GM19328 (cell line): ENCODE results near the gene SPATA45.
A peak's percentile ranks its signal among the peaks of the same experiment; 100 is the strongest.

Experiments
- ATAC-seq: cut with Tn5 transposase; IDR thresholded peaks from one replicate; pipeline ENCODE4 v1.9.1; 2021; ENCODE audit warnings: mild to moderate bottlenecking, moderate library complexity; ENCODE audit not compliant: unreplicated experiment

Gene SPATA45

GRCh38 chr1:212833211-212834207 is 13.9 kb downstream of the SPATA45 start:
- ATAC-seq = peak; percentile 62

DNA sequence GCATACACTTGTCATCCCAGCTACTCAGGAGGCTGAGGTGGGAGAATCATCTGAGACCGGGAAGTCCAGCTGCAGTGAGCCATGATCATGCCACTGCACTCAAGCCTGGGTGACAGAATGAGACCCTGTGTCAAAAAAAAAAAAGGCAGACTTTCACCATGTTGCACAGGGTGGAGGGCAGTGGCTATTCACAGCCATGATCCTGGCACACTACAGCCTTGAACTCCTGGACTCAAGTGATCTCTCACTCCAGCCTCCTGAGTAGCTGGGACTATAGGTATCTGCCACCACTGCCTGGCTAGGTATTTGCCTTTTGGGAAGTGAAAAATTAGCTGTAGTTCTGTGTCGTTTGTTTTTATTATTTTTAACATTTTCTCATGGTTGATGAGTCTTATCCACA is 19.1 kb downstream of the SPATA45 start:
- no peak for ATAC-seq

DNA sequence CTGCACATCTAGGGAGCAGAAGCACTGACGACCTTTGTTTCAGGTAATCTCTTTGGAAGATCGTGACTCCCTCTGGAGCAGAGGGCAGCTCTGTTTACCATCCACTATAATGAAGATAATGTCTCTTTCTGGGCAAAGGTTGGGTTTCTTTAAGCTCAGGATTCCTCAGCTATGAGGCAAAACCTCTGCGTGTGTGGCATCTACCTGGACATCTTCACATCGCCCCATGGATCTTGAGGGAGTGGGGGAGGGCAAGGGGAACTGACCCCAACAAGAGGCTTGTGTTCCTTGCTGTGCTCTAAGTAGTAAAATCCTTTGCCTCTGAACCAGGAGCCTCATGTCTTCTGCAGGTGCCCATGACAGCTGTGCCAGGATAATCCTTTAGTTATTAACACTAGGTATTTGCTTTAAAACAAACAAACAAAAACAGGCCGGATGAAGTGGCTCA is 19.6 kb downstream of the SPATA45 start:
- no peak for ATAC-seq

- ATAC-seq = no peak
Observed at GRCh38 chr1:212827171-212827776, 20.2 kb downstream of the SPATA45 start.

DNA sequence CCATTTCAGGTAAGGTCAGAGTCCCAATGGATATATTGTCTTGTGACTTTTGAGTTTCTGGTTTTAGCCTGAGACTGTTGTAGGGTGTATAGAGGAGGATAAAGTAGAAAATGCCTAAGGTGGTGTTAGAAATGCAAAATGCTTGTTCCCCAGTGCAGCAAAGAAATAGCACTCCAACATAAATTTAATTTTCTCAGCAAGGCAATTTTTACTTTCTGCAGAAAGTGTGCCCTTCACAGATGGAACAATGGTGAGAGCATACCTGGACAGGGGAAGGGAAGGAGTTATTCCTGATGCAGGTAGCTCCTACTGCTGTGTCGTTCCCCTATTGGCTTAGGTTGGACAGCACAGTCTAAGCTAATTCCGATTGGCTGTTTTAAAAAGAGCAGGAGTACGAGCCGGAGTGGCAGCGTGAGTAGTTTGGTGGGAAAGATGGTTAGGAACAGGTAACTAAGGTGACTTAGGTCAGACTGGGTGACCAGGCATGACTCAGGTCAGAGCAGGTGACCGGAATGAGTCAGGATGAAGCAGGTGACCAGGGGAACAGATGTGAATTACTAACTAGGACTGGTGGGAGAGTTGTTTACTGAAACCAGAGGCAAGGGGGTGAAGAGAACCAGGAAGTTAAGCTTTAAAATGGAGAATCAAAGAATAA is 21.5 kb downstream of the SPATA45 start:
- ATAC-seq = no peak

GRCh38 chr1:212824201-212824600 is 23.2 kb downstream of the SPATA45 start:
- ATAC-seq = no peak

- no peak for ATAC-seq
Observed at GRCh38 chr1:212822956-212823355, 24.5 kb downstream of the SPATA45 start.

DNA sequence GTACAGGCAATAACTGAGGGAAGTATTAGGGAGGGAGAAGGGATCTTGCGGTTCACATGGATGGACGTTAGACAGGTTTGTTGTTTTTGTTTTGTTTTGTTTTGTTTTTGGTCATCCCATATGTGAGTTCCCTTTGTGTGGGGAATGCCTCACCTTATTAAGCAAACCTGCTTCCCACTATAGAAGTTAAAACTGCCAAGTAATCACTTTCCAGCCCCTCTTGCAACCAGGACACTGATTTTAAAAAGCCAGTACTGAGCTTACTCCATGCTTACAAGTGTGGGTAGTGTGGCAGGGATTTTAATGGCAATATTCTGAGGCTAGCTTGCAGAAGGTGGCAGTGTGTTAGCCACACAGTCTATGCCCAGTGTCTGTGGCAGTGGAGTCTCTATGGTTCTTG is 26.5 kb downstream of the SPATA45 start:
- ATAC-seq = no peak

DNA sequence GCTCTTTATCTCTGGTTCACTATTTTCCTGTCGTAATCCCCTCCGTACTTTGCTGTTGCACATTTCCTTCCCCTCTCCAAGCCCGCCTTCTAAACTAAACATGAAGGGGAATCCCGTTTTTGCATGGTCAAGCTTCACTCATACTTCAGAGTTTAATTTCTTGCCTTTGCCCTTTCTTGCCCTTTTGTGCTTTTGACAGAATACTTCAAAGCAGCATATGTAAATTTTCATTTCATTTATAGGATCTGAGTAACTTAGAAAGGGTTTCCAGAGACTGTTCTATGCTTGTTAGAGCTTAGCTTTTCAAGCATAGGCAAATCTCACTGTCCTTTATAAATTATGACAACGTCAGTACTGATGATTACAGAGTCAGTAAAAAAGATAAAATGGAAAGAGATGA is 27.7 kb downstream of the SPATA45 start:
- no peak for ATAC-seq

DNA sequence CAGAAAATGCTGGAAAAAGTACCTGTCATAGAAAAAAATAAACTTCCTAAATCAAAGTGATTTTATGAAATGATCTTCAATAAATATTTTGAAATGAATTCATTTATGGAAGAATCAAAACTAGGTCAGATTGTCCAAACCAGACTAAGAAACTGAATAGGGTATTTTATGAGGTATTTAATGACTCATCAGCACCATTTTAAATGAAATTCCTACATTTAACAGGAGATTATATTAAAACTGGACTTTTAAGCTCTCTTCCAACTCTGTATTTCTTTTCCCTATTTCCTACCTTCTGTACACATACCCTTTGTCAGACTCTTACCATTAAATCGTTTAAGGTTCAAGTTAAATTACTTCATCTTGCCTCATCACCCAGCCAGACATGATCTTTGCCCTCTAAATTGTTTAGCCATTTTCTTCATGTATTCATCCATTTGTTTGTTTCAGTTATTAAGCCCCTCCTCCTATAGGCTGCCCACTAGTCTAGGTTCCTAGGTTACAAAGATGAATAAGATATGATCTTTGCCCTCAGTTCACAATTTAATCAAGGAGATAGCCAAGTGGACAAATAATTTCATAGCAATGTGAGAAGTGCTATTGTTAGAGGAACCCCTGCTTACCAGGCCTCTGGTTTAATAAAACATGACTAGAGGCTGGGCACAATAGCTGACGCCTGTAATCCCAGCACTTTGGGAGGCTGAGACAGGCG is 30.7 kb downstream of the SPATA45 start:
- ATAC-seq = no peak

- no peak for ATAC-seq
Observed at GRCh38 chr1:212814537-212815334, 32.7 kb downstream of the SPATA45 start.

DNA sequence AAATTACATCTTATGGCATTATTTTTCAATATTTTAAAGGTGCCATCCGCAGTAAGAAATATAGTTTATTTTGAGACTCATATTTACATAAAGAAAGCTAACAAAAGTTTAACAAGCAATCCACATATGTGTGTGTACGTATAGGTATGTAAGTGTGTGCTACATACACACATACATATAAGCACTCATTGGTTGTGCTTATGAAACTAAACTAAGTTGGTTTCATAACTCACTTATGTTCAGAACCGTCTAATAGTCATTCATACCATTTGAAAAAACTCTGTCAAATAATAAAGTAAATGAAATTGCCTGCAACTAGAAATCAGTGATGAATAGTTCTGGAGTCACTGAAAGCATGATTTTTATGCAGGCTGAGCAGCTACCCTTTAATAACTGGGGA is 41.7 kb downstream of the SPATA45 start:
- ATAC-seq = no peak

- ATAC-seq = no peak
Observed at GRCh38 chr1:212797681-212798080, 49.8 kb downstream of the SPATA45 start.

DNA sequence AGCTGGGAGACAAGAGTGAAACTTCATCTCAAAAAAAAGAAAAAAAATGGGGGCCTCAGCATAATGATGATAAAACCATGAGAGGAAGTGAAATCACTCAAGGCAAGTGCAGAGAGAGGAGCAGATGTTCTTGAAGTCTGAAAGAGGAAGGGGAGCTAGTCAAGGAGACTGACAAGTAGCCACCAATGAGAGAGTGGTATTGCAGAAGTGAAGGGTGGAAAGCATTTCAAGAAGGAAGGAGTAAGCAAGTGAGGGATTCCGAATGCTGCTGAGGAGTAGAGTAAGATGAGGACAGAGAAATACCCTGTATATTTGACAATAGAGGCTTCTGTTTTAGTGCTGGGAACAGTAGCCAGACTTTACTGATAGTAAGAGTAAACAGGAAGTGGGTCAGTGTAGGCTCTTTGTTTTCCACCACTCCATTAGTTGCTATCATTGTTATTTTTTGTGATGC is 52.9 kb downstream of the SPATA45 start:
- peak; percentile 79 for ATAC-seq

- ATAC-seq = no peak
Observed at GRCh38 chr1:212792396-212792908, 55.0 kb downstream of the SPATA45 start.

- peak; percentile 58 for ATAC-seq
Observed at GRCh38 chr1:212791676-212792395, 55.6 kb downstream of the SPATA45 start, which contains the start of the genes NSL1 and TATDN3. TSS of gene NSL1 (minus strand) at chr1:212791777. CDS start at chr1:212791763, 14 bp downstream. TSS of gene TATDN3 (plus strand) at chr1:212791894. CDS start at chr1:212791922, 28 bp downstream.

- peak; percentile 16 for ATAC-seq
Observed at GRCh38 chr1:212791261-212791675, 56.2 kb downstream of the SPATA45 start.

- no peak for ATAC-seq
Observed at GRCh38 chr1:212785871-212786270, 61.6 kb downstream of the SPATA45 start.

DNA sequence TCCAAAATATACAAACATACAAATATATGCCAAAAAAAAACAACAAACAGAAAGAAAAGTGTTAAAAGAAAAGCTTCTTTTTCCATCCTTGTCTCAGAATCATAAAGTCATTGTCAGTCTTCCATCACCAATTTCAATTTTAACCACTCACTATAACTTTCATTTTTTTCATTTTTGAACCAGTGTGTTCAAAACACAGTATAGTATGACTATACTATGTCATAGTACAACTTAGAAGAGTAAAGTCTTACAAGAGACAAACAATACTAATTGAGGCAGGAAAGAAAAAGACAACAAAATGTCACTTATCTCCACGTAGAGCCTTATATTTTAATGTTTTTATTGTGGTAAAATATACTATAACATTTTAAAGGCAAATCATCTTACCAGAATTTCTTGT is 63.5 kb downstream of the SPATA45 start:
- ATAC-seq = no peak
